ENCODE data around the gene TLN1. TPM values are rescaled to one million over a fixed set of nuclear protein-coding genes. Genes with fewer than 3 reads are reported as not detected.

TLN1 gene
- total RNA-seq, 1 experiment from 2014 or later = 173 TPM

- Histone ChIP-seq H3K4me1 (ENCODE audit: insufficient read depth, low read length, poor library complexity, severe bottlenecking) (peaks cover 11% of the 10 kb centered on the region), H3K27me3 (replicated peaks; ENCODE audit: insufficient read depth, low read depth, low read length, poor library complexity) (no peaks in the 10 kb centered on the region), H3K36me3 (ENCODE audit: insufficient read depth, low read length, poor library complexity, severe bottlenecking) (peaks cover 15% of the 10 kb centered on the region), H3K4me3 (ENCODE audit: low read depth, low read length, poor library complexity, severe bottlenecking) (no peak overlapping the region), H3K27ac (ENCODE audit: low read depth, low read length, poor library complexity, severe bottlenecking) (no peak overlapping the region), H3K9me3 (ENCODE audit: low read depth, low read length, poor library complexity, severe bottlenecking) (no peaks in the 10 kb centered on the region)
- DNase-seq (ENCODE audit: low spot score) = no peak
- BruUV-seq (replicated peaks) = no TSS peak
- ChIA-PET CTCF (no interaction called here), POLR2A (ENCODE audit: low non-redundant PET) (no interaction called here)
- TF ChIP-seq EZH2 (IDR thresholded peaks at IDR 0.05; ENCODE audit: borderline replicate concordance, low read depth, low read length, poor library complexity, severe bottlenecking) = no peak
- TF ChIP-seq CTCF (conservative IDR thresholded peaks at IDR 0.05; ENCODE audit: low read depth, low read length) = no peak
- intact Hi-C loops (cut with micrococcal nuclease; ENCODE audit: unreplicated experiment) = loop anchor here (5.0 kb wide), 3 partner anchors 76 to 539 kb away; partner anchors contain the start of genes ATOSB, CREB3, SPAG8 and TLN1
Measured at GRCh38 chr9:35656348-35656747, 75.6 kb downstream of the TLN1 start.

DNA sequence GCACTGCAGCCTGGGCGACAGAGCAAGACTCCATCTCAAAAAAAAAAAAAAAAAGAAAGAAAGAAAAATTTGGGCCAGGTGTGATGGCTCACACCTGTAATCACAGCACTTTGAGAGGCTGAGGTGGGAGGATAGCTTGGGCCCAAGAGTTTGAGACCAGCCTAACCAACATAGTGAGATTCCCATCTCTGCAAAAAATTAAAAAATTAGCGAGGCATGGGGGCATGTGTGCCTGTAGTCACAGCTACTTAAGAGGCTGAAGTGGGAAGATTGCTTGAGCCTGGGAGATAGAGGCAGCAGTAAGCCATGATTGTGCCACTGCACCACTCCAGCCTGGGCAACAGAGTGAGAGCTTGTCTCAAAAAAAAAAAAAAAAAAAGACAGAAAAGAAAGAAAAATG is 78.4 kb downstream of the TLN1 start:
- H3K36me3 ChIP-seq (ENCODE audit: insufficient read depth, low read length, poor library complexity, severe bottlenecking) = no peaks in the 10 kb centered on the region
- no peaks in the 10 kb centered on the region for H3K4me1 ChIP-seq (ENCODE audit: insufficient read depth, low read length, poor library complexity, severe bottlenecking)
- H3K9me3 ChIP-seq (ENCODE audit: low read depth, low read length, poor library complexity, severe bottlenecking) = no peaks in the 10 kb centered on the region
- H3K27me3 ChIP-seq (replicated peaks; ENCODE audit: insufficient read depth, low read depth, low read length, poor library complexity) = no peaks in the 10 kb centered on the region
- ChIA-PET CTCF (no interaction called here), POLR2A (ENCODE audit: low non-redundant PET) (no interaction called here)
- no peak for TF ChIP-seq EZH2 (IDR thresholded peaks at IDR 0.05; ENCODE audit: borderline replicate concordance, low read depth, low read length, poor library complexity, severe bottlenecking)
- no peak for TF ChIP-seq CTCF (conservative IDR thresholded peaks at IDR 0.05; ENCODE audit: low read depth, low read length)
- H3K27ac ChIP-seq (ENCODE audit: low read depth, low read length, poor library complexity, severe bottlenecking) = no peak overlapping the region
- intact Hi-C loops (cut with micrococcal nuclease; ENCODE audit: unreplicated experiment) = no loop called here
- no peak overlapping the region for H3K4me3 ChIP-seq (ENCODE audit: low read depth, low read length, poor library complexity, severe bottlenecking)
- no TSS peak for BruUV-seq (replicated peaks)
- no peak for DNase-seq (ENCODE audit: low spot score)

- ChIA-PET POLR2A (ENCODE audit: low non-redundant PET) (no interaction called here), CTCF (no interaction called here)
- H3K9me3 ChIP-seq (ENCODE audit: low read depth, low read length, poor library complexity, severe bottlenecking) = no peaks in the 10 kb centered on the region
- H3K27me3 ChIP-seq (replicated peaks; ENCODE audit: insufficient read depth, low read depth, low read length, poor library complexity) = no peaks in the 10 kb centered on the region
- no peaks in the 10 kb centered on the region for H3K36me3 ChIP-seq (ENCODE audit: insufficient read depth, low read length, poor library complexity, severe bottlenecking)
- no peak for DNase-seq (ENCODE audit: low spot score)
- no peaks in the 10 kb centered on the region for H3K4me1 ChIP-seq (ENCODE audit: insufficient read depth, low read length, poor library complexity, severe bottlenecking)
- intact Hi-C loops (cut with micrococcal nuclease; ENCODE audit: unreplicated experiment) = no loop called here
- H3K27ac ChIP-seq (ENCODE audit: low read depth, low read length, poor library complexity, severe bottlenecking) = no peak overlapping the region
- H3K4me3 ChIP-seq (ENCODE audit: low read depth, low read length, poor library complexity, severe bottlenecking) = no peak overlapping the region
- TF ChIP-seq EZH2 (IDR thresholded peaks at IDR 0.05; ENCODE audit: borderline replicate concordance, low read depth, low read length, poor library complexity, severe bottlenecking) (no peak), CTCF (conservative IDR thresholded peaks at IDR 0.05; ENCODE audit: low read depth, low read length) (no peak)
- no TSS peak for BruUV-seq (replicated peaks)
Measured at GRCh38 chr9:35652829-35653209, 79.2 kb downstream of the TLN1 start.

Data from A673 (cell line).